Activated naive CD4-positive, alpha-beta T cell treated with Interleukin-2 at 50 U/mL for 16 hours (primary cell): ENCODE data around the gene WSCD2.

Experiments used
- DNase-seq: peaks from one replicate; pipeline ENCODE4 v3.0.0-alpha.2; 2020

WSCD2 gene

GRCh38 chr12:108167974-108168373 lies 38.9 kb downstream of the WSCD2 start:
- no peak for DNase-seq

GRCh38 chr12:108169708-108170107 lies 40.6 kb downstream of the WSCD2 start:
- DNase-seq, result no peak

GRCh38 chr12:108170164-108170563 lies 41.1 kb downstream of the WSCD2 start:
- no peak for DNase-seq

DNA sequence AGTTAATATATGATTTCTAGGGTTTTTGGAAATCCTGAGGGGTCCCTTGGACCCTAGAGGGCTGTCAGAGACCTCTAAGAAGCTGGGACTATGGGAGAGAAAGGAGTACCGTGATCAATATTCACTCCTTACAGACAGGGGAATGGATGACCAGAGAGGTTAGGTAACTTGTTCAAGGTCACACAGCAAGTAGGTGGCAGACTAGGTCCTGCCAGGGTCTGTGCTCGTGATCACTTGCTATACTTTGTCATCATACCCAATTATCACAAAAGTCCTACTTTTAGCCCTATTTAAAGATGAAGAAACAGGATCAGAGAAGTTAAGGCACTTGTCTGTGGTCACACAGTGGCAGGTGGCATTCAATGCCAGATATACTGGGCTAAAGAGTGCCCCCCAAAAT lies 42.9 kb downstream of the WSCD2 start:
- DNase-seq, result no peak

GRCh38 chr12:108173160-108173559 lies 44.1 kb downstream of the WSCD2 start:
- DNase-seq, result no peak

DNA sequence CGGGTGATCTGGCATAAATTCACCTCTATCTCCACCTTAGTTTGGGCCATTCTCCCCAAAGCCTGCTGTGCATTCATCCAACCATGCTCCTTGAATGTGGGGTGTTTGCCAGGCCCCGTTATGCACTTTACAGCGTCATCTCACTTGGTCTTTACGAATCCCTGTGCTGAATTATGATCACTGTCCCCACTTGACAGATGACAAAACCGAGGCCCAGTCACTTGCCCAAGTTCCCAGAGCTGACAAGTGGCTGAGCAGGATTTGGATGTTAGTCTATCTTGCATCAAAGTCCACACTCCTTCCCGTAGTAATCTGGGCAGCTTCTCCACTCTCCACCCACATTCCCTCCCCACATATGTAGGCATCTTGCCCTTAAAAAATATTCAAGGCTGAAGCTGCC lies 44.8 kb downstream of the WSCD2 start:
- no peak for DNase-seq

DNA sequence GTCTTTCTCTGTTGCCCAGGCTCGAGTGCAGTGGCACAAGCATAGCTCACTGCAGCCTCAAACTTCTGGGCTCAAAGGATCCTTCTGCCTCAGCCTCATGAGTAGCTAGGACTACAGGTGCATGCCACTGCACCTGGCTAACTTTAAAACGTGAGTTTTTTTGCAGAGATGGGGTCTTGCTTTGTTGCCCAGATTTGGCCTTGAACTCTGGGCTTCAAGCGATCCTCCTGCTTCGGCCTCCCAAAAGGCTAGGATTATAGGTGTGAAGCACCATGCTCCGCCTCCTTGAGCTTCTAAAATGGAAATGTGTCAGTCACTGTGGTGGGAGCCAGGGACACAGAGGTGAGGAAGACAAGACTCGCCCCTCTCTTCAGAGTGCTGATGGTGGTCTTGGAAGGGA lies 45.6 kb downstream of the WSCD2 start:
- no peak for DNase-seq

GRCh38 chr12:108175310-108175709 lies 46.2 kb downstream of the WSCD2 start:
- DNase-seq, result no peak

- DNase-seq, result no peak
Observed at GRCh38 chr12:108176292-108176691, 47.2 kb downstream of the WSCD2 start.

- DNase-seq, result no peak
Observed at GRCh38 chr12:108177131-108177530, 48.0 kb downstream of the WSCD2 start.

GRCh38 chr12:108179305-108179704 lies 50.2 kb downstream of the WSCD2 start:
- no peak for DNase-seq

DNA sequence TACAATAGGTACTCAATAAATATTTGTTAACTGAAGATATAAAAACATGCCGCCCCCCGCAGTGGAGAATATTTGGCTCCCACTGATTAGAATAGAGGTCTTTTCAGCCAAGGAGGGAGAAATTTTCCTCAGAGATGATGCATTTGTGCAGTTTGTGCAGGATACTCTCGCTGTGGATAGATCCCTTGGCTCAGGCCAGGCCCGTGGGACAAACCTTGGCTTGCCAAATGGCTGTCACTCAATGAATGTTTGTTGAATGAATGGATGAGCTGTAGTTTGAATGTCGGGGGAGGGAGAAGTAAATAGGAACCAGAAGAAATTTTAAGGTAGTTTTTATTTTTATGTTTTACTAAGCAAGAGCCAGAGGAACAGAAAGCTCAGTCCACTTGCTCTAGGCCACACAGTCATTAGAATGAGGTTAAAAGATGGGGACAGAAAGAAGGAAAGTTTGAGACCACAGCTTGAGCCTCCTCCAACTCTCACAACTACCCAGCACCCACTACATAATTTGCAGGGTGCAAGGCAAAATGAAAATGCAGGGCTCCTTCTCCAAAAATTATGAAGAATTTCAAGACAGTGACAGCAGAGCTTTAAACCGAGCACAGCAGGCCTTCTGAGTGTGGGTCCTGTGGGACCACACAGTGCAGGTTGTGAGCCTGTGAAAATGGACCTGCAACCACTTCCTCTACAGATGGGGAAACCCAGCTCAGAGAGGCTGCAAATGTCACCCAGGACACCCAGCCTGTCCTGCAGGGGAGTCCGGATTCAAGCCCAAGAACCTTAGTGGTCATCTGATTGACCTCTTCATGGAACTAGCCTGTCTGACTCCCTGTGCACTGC lies 51.4 kb downstream of the WSCD2 start:
- DNase-seq, result no peak

DNA sequence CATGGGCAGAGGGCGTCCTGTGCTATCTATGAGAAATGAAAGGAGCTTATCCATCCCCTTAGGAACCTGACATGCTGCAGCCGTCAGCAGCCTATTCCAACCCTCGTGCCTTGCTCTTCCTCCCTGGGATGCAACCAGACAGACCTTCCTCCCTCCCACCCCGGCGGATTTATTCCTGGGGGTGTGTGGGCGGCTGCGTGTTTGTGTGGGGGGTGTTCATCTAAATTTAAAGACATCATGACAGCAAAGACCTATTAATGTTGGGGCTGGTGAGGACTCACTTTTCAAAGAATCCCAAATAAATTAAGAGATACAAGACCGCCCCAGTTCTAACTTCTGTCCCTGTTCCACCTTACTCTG lies 52.0 kb downstream of the WSCD2 start:
- DNase-seq, result no peak

DNA sequence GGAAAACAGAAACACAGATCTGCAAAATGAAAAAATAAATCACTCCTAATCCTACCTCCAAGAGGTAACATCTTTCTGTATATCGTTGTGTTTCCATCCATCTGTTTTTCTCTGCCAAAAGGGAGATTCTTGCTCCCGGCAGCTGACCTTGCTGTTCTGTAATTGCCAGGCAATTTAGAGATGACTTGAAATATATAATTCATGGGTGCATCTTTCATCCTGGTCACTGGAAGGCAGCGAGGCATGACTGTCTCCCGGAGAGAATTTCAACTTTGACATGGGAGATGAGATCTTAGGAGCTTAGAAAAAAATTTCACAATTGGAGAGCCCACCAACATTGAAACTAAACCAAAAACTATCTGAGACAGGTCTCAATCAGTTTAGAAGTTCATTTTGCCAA lies 53.0 kb downstream of the WSCD2 start:
- no peak for DNase-seq

DNA sequence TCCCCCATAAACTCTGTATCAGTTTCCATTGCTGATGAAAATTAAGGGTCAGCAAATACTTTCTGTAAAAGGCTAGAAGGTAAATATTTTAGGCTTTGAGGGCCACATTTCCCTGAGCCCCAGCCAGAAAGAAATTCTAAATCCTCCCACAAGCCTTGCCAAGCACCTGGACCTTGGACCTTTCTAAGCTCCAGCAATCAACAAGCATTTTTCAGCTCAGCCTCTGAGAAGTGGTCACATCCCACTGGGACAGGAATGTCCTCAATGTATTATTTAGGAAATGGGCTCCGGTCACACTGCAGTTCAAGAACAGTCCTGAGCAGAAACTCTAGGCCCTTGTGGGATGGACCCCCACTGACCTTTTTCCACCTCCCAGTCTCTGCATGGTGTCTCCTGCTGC lies 55.9 kb downstream of the WSCD2 start:
- DNase-seq, result no peak

GRCh38 chr12:108187831-108188230 lies 58.7 kb downstream of the WSCD2 start:
- DNase-seq, result no peak

- DNase-seq, result no peak
Observed at GRCh38 chr12:108190529-108190928, 61.4 kb downstream of the WSCD2 start.

DNA sequence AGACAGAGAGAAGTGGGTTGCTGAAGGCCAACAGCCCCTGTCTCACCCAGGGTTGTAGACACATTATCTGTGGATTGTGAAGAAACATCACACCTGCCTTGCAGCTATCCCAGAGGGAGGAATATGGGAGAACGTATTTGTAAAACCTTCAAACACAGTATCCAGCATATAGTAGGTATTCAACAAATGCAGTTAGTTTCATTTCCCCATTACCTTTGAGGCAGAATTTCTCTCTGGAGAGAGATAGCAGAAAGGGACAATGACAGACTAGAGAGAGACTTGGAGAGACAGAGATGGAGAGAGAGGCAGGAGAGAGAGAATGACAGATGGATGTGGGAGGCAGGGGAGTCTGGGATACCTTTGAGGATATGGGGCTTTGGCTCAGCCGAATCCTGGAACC lies 62.0 kb downstream of the WSCD2 start:
- no peak for DNase-seq

DNA sequence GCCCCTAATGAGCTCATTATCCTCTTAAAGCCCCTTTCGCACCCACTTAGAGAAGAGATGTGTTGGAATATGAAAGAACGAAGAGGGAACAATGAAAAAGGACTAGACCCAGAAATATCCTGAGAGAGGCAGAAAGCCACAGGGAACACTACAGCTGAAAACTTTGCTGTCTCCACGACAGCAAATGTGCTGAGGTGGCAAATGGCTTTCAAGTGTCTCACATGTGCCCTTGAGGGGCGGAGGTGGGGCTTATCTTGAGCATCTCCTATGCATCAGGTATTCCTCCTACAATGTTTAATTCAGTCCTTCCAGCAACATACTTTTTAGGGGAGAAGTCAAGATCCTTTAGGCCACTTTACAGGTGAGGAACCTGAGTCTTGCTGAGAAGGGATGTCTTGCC lies 62.9 kb downstream of the WSCD2 start:
- DNase-seq, result no peak

DNA sequence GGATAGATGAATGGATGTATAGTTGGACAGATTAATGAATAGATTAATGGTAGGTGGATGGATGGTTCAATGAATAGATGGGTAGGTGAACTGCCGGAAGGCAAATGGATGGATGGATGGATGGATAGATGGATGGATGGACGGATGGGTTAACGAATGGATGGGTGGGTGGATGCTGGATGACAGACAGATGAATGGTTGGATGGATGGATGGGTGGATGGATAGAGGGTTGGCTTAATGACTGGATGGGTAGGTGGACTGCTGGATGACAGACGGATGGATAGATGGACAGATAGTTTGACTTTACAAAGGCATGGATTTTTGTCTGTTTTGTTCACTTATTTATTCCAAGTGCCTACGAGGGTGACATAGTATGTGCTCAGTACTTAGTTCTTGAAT lies 64.4 kb downstream of the WSCD2 start:
- DNase-seq, result no peak

GRCh38 chr12:108193917-108194316 lies 64.8 kb downstream of the WSCD2 start:
- peak; percentile 4 for DNase-seq

- DNase-seq, result no peak
Observed at GRCh38 chr12:108194585-108194984, 65.5 kb downstream of the WSCD2 start.

DNA sequence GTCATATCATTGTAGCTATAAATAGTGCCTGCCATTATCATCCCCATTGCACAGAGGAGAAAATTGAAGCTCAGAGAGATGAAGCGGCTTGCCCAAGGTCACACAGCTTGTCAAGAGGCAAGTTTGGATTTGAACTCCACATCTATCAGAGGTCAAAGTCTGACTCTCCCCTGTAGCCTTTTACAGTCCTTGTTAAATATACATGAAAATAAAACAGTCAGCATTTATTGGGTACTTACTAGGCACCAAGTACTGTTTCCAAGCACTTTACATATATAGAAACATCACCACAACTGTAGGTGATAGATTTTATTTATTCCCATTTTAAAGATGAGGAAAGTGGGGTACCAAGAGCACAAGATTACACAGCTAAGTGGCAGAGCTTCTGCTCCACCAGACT lies 67.2 kb downstream of the WSCD2 start:
- no peak for DNase-seq

GRCh38 chr12:108196921-108197320 lies 67.8 kb downstream of the WSCD2 start:
- no peak for DNase-seq

DNA sequence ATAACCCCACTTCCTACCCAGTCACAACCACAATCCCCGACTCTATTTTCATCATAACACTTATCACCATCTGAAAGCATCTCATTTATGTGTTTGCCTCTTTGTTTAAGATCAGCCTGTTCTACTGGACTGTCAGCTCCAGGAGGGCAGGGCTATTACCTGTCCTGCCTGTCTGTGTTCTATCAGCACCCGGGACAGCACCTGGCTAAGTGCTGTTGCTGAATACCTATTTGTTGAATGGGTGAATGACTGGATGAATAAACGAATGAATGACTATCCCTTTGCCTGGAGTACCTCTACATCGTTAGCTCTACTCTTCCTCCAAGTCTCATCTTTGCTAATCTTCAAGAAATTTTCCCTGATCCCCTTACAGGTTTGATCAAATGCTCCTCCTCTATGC lies 69.0 kb downstream of the WSCD2 start:
- no peak for DNase-seq
